GM10248 (cell line): ENCODE measurements around the gene CLEC2B.

ENCODE experiments used
- CTCF ChIA-PET: fragments of 300-600 bp; sonication (Branson Sonifier 250); formaldehyde crosslinking; extraction: SDS; loops from one replicate; lab custom pipeline; 2021; ENCODE audit warnings: antibody characterized with exemption; lab: Yijun Ruan, JAX
- POLR2A ChIA-PET: fragments of 350-650 bp; sonication (Branson Sonifier 250); formaldehyde crosslinking; extraction: SDS; loops from one replicate; lab custom pipeline; 2020; ENCODE audit warnings: antibody characterized with exemption; lab: Yijun Ruan, JAX
- DNase-seq: peaks from one replicate; pipeline ENCODE4 v3.0.0; 2012; ENCODE audit errors: extremely low spot score
- TF ChIP-seq, protein P1 (sequence below): IDR thresholded peaks from 2 replicates; pipeline ENCODE4 v1.5.1; 2012; ENCODE audit warnings: mild to moderate bottlenecking, low read depth; ENCODE audit errors: extremely low read depth, missing control alignments, control extremely low read depth

CLEC2B gene

GRCh38 chr12:9848899-9849298 is 20.3 kb downstream of the CLEC2B start:
- CTCF ChIA-PET: interaction anchor here (1.1 kb wide), 1 partner anchor 34 kb away, joined by 7 read pairs; no protein-coding TSS in a partner anchor
- POLR2A ChIA-PET: no interaction called here
- TF ChIP-seq, protein P1, sequence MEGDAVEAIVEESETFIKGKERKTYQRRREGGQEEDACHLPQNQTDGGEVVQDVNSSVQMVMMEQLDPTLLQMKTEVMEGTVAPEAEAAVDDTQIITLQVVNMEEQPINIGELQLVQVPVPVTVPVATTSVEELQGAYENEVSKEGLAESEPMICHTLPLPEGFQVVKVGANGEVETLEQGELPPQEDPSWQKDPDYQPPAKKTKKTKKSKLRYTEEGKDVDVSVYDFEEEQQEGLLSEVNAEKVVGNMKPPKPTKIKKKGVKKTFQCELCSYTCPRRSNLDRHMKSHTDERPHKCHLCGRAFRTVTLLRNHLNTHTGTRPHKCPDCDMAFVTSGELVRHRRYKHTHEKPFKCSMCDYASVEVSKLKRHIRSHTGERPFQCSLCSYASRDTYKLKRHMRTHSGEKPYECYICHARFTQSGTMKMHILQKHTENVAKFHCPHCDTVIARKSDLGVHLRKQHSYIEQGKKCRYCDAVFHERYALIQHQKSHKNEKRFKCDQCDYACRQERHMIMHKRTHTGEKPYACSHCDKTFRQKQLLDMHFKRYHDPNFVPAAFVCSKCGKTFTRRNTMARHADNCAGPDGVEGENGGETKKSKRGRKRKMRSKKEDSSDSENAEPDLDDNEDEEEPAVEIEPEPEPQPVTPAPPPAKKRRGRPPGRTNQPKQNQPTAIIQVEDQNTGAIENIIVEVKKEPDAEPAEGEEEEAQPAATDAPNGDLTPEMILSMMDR: no peak
- no peak for DNase-seq

DNA sequence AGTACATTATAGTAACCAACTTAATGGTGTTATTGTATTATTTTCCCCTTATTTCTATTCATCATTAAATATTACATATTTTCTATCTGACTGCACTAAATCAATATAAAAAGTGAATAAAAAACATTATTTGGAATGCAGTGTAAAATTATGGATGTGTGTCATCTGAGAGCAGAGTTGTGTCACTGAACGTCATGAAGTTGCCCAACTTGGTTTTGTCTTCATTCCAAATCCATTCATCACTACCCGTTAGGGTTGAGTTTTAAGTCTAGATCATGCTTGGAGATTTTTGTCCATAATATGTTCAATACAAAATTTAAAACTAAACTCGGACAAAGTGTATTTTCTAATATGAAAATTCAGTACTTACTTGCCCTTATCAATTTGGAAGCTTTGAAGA is 25.7 kb downstream of the CLEC2B start:
- ChIA-PET POLR2A (no interaction called here), CTCF (no interaction called here)
- no peak for DNase-seq
- TF ChIP-seq, protein P1: no peak

DNA sequence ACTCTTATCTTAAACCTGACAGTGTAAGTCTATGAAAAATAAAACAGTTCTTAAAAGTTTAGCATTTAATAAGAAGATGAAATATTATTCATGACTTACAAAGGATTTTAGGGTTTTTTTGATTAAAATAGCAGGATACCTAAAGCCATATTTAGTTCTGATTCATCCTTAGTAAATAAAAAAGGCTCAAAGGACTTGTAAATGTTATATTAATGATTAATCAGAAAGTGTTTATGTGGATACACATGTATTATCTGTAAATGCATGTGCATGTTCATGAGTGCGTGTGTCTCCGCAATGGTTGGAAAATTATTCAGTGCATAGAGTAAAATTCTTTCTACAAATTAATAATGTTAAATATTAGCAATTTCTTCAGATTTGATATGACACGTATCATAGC is 37.4 kb downstream of the CLEC2B start:
- POLR2A ChIA-PET: no interaction called here
- DNase-seq: no peak
- CTCF ChIA-PET: no interaction called here

DNA sequence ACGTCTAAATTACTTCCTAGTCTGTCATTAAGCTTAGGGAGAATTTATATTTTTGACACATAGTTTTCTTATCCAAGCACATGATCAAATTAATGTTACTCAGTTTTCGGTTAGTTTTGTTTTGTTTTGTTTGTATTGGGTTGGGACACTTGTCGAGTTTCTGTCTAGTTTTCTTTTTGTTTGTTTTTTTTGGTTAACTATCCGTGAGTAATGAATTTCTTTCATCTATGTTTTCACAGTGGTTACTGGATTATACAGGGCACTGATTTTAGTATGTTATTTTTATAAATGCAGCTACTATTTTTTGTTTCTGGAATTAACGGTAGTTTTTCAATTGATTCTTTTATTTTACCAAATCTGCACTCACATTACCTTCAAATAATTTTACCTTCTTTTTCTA is 39.2 kb downstream of the CLEC2B start:
- TF ChIP-seq, protein P1: no peak
- CTCF ChIA-PET: interaction anchor here (1.1 to 2.5 kb wide), 6 partner anchors 8 to 87 kb away, joined by 3 to 6 read pairs (median 4); no protein-coding TSS in a partner anchor
- no peak for DNase-seq
- POLR2A ChIA-PET: no interaction called here

More for the DNA sequence above, 37.4 kb downstream of the CLEC2B start:
- TF ChIP-seq, protein P1: no peak

DNA sequence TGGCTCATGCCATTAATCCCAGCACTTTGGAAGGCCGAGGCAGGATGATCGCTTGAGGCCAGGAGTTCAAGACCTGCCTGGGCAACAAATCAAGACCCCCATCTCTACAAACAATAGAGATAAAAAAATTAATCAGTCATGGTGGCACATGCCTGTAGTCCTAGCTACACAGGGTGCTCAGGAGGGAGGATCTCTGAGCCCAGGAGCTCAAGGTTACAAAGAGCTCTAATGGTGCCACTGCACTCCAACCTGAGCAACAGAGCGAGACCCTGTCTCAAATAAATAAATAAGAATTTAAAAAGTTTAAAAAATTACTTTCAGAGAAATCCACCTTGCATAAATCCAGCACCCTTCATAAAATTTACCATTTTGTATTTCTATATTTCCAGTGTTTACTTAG is 39.7 kb downstream of the CLEC2B start:
- TF ChIP-seq, protein P1: no peak
- POLR2A ChIA-PET: no interaction called here
- DNase-seq: no peak
- CTCF ChIA-PET: interaction anchor here (1.1 to 2.5 kb wide), 6 partner anchors 9 to 86 kb away, joined by 3 to 6 read pairs (median 4); no protein-coding TSS in a partner anchor

DNA sequence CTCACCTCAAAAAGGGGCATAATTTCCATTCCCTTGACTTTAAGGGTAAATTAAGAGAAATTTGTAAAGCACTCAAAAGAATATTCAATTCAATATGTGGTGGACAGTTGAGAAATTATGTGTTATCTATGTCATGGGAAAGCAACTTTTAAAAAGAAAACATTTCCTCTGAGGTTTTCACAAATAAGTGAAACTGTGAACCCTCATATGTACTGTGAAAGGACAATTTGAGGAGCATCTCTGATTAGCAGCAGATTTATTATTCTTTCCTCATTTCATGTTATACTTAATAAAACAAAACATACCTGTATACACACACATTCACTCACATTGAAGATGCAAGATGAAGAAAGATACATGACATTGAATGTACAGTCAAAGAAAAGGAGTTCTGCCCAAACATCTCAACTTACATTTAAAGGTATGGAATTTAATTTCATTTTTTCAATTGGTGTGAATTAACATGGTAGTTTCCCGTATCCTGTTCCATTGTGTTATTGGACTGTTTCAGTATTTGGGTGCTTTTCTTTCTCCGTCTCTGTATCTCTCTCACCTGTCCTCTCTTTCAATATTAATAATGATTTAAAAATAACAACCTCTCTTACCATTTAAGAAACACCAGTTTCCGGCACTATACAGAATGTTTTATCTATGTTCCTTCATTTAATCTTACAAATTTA is 41.8 kb downstream of the CLEC2B start, which contains the start of gene KLRF1:
TSS of gene KLRF1 (plus strand) at position 273 of the 680 bp plus-strand sequence. CDS start at position 337, 64 bp downstream.
- no peak for DNase-seq
- CTCF ChIA-PET: interaction anchor here (1.5 kb wide), 1 partner anchor 14 kb away, joined by 4 read pairs; no protein-coding TSS in a partner anchor
- TF ChIP-seq, protein P1: no peak
- POLR2A ChIA-PET: no interaction called here
